Measurements from ENCODE around the gene CCDC107. TPM values are rescaled to one million over a fixed set of nuclear protein-coding genes. Genes with fewer than 3 reads are reported as not detected.

Gene CCDC107
- total and polyA plus RNA-seq, 12 donors = 37.9 to 210 (median 46.9) TPM

DNA sequence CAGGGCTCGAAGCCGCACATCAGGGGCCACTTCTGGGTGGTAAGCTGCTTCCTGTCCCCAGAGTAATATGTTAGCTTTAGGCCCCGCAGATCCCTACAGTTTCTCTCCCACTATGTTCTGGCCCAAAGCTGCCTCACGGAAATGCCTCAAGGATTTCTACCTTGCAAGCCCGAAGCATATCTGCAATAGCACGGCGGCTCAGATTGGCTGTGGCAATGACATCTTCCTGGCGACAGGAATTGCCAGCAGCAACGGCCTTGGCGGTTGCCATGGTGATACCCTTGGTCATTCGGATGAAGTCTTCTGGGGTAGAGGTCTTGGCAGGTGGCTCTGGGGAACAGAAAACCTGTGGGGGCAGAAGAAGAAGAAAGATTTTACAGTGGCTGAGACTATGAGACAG is 41.9 kb downstream of the CCDC107 start:
- Histone ChIP-seq H3K9me3 (no peaks in the 10 kb centered on the region), H3K4me1 (peaks cover 0 to 21% (median 5%) of the 10 kb centered on the region in 9 donors), H3K36me3 (peaks cover 6 to 99% (median 76%) of the 10 kb centered on the region in 9 donors), H3K27me3 (no peaks in the 10 kb centered on the region), H3K27ac (peak overlapping the region in 4 of 10 donors; percentile 3 to 34 (median 22)), H3K4me3 (no peak overlapping the region)
- intact Hi-C loops (cut with DNase I) = no loop called here
- DNase-seq (no peak), ATAC-seq (no peak)
- TF ChIP-seq, protein P1, sequence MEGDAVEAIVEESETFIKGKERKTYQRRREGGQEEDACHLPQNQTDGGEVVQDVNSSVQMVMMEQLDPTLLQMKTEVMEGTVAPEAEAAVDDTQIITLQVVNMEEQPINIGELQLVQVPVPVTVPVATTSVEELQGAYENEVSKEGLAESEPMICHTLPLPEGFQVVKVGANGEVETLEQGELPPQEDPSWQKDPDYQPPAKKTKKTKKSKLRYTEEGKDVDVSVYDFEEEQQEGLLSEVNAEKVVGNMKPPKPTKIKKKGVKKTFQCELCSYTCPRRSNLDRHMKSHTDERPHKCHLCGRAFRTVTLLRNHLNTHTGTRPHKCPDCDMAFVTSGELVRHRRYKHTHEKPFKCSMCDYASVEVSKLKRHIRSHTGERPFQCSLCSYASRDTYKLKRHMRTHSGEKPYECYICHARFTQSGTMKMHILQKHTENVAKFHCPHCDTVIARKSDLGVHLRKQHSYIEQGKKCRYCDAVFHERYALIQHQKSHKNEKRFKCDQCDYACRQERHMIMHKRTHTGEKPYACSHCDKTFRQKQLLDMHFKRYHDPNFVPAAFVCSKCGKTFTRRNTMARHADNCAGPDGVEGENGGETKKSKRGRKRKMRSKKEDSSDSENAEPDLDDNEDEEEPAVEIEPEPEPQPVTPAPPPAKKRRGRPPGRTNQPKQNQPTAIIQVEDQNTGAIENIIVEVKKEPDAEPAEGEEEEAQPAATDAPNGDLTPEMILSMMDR (IDR thresholded peaks at IDR 0.05) = no peak
- 85 to 86% methylated on average over 11 of the region's 11 CpGs for WGBS, 2 donors

DNA sequence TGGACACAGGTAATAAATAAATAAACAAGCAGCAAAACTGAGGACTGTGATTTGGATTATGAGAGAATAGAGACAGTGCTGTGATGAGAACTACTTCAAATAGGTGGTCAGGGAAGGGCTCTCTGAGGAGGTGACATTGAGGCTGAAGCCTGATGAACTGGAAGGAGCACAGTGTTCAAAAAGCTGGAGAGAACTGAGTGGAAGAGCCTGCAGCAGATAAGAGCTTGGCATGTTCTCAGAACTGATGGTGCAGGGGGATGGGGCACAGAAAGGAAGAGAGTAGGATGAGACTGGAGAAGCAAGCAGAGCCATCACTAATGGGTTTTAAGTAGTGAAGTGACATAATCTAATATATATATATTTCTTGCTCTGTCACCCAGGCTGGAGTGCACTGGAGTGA is 42.9 kb downstream of the CCDC107 start:
- intact Hi-C loops (cut with DNase I) = no loop called here
- peaks cover 10 to 100% (median 85%) of the 10 kb centered on the region in 9 donors for H3K36me3 ChIP-seq
- no peaks in the 10 kb centered on the region for H3K9me3 ChIP-seq
- no peak for DNase-seq
- H3K4me1 ChIP-seq = peaks cover 0 to 23% (median 5%) of the 10 kb centered on the region in 9 donors
- TF ChIP-seq, protein P1 (IDR thresholded peaks at IDR 0.05) = no peak
- H3K27me3 ChIP-seq = no peaks in the 10 kb centered on the region
- H3K27ac ChIP-seq = peak overlapping the region in 5 of 10 donors; percentile 6 to 34 (median 19)
- H3K4me3 ChIP-seq = no peak overlapping the region
- peak in 5 of 8 donors; percentile 22 to 78 (median 51) for ATAC-seq

DNA sequence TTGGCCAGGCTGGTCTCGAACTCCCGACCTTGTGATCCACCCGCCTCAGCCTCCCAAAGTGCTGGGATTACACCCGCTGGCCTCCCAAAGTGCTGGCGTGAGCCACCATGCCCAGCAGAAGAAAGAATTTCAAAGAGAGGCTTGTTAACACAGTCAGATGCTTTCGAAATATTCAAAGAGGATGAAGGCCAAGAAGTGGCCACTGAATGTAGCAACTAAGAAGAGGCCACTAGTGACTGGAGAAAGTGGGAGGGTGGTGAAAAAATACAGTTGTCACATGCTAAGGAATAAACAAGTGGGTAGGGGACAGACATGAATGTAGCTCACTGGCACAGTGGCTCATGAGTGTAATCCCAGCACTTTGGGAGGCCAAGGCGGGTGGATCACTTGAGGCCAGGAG is 44.6 kb downstream of the CCDC107 start:
- TF ChIP-seq, protein P1 (IDR thresholded peaks at IDR 0.05) = no peak
- H3K36me3 ChIP-seq = peaks cover 19 to 100% (median 100%) of the 10 kb centered on the region in 9 donors
- H3K9me3 ChIP-seq = no peaks in the 10 kb centered on the region
- H3K27me3 ChIP-seq = no peaks in the 10 kb centered on the region
- no peak for ATAC-seq
- no peak overlapping the region for H3K4me3 ChIP-seq
- DNase-seq = no peak
- intact Hi-C loops (cut with DNase I) = no loop called here
- WGBS, 2 donors = 95 to 98% methylated on average over 7 of the region's 7 CpGs
- no peak overlapping the region for H3K27ac ChIP-seq
- peaks cover 0 to 23% (median 5%) of the 10 kb centered on the region in 9 donors for H3K4me1 ChIP-seq

DNA sequence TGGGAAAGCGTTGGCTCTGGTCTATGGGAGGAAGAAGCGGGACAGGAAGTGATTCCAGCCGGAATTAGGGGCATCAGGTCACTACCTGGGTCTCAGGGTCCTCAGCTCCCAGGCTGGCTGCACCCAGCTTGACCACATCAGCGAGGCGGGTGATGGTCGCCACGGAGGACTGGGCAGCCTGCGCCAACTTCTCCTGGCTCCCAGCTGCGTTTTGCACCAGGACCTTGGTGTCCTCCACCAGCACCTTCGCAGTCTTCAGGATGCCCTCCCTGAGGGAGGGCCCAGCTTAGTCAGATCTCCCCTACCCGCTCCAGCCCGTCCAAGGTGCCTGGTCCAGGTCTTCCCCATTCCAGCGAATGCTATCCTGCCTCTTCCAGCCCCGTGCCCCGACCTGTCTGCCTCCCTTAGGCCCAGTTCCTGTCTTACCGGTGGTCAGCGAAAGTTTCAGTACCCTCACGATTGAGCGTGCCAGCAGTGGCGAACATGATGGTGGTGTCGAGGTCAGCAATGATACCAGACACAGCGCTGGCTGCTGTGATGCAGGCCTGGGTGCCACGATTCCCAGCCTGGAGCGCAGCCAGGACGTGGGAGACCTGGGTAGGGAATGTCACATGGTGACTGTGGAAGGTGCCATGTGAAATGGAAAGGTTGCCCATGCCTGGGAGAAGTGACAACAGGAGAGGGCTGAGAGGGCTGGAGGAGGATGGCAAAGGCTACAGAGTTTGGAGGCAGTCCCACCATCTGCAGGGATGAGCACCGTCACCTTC is 46.0 kb downstream of the CCDC107 start:
- Histone ChIP-seq H3K9me3 (no peaks in the 10 kb centered on the region), H3K36me3 (peaks cover 20 to 100% (median 100%) of the 10 kb centered on the region in 9 donors), H3K4me1 (peaks cover 0 to 23% (median 5%) of the 10 kb centered on the region in 9 donors), H3K27me3 (no peaks in the 10 kb centered on the region), H3K27ac (peak overlapping the region in 1 of 10 donors; percentile 44), H3K4me3 (no peak overlapping the region)
- TF ChIP-seq, protein P1 (IDR thresholded peaks at IDR 0.05) = no peak
- WGBS, 2 donors = 88 to 90% methylated on average over 26 of the region's 26 CpGs
- intact Hi-C loops (cut with DNase I) = no loop called here
- DNase-seq (peak; percentile 38 to 59), ATAC-seq (peak in 7 of 8 donors; percentile 21 to 68 (median 58))
